Naive thymus-derived CD8-positive, alpha-beta T cell (primary cell): ENCODE results near the gene INPP5K. TPM values are rescaled to one million over a fixed set of nuclear protein-coding genes. Genes with fewer than 3 reads are reported as not detected.

ENCODE experiments used
- ATAC-seq, 2 donors: fragments of 150-1000 bp; cut with Tn5 transposase in 1 of 2; sonication (Bioruptor Pico), chemical (Tn5 transposase) in 1 of 2; 1 replicate in 1 of 2; 2 replicates in 1 of 2; pipeline ENCODE4 v1.10.0; 2021; ENCODE audit warnings: mild to moderate bottlenecking in 2 of 2, moderate library complexity in 2 of 2
- POLR2A ChIA-PET: fragments of 350-600 bp; sonication (Branson Sonifier 250); formaldehyde crosslinking; loops from one replicate; lab custom pipeline; 2021; ENCODE audit warnings: antibody characterized with exemption; lab: Charles Lee
- DNase-seq, 10 donors: peaks; one replicate each; pipeline versions ENCODE4 v3.0.0 to v3.0.0-alpha.2; 2020 to 2022
- H3K27ac Mint-ChIP-seq, 10 donors: one replicate each; pipeline ENCODE4 v1.8.0; 2020 to 2022; ENCODE audit warnings: mild to moderate bottlenecking in 10 of 10, mixed read lengths in 10 of 10, moderate library complexity in 4 of 10, inconsistent platforms in 1 of 10
- H3K27me3 Mint-ChIP-seq, 5 donors: one replicate each; pipeline ENCODE4 v1.8.0; 2021 to 2022; ENCODE audit warnings: mixed read lengths in 5 of 5
- H3K36me3 Mint-ChIP-seq, 3 donors: one replicate each; pipeline ENCODE4 v1.8.0; 2020 to 2022; ENCODE audit warnings: mixed read lengths in 3 of 3, mild to moderate bottlenecking in 2 of 3, inconsistent platforms in 1 of 3
- H3K4me1 Mint-ChIP-seq, 4 donors: one replicate each; pipeline ENCODE4 v1.8.0; 2021 to 2022; ENCODE audit warnings: mixed read lengths in 4 of 4
- H3K4me3 Mint-ChIP-seq, 10 donors: one replicate each; pipeline ENCODE4 v1.8.0; 2020 to 2022; ENCODE audit warnings: mild to moderate bottlenecking in 10 of 10, mixed read lengths in 10 of 10, moderate library complexity in 6 of 10, inconsistent platforms in 1 of 10
- H3K9me3 Mint-ChIP-seq, 9 donors: one replicate each; pipeline ENCODE4 v1.8.0; 2020 to 2022; ENCODE audit warnings: mixed read lengths in 9 of 9, mild to moderate bottlenecking in 3 of 9, inconsistent platforms in 1 of 9, moderate library complexity in 1 of 9
- polyA plus RNA-seq, 3 donors: library from polyadenylated mRNA; unstranded; fragments of 300-500 nt; fragmentation: Illumina TruSeq; gene quantifications; one replicate each; pipeline ENCODE4 v1.2.3, GENCODE V29; 2021
- total RNA-seq, 8 experiments: library from RNA in 2 of 8; stranded (reverse) in 2 of 8; gene quantifications; one replicate each; pipeline ENCODE4 v1.2.3 and lab custom pipeline; 2021 to 2026

INPP5K gene
- total and polyA plus RNA-seq, 5 experiments from 2014 or later: 62.0 to 93.8 (median 75.4) TPM

DNA sequence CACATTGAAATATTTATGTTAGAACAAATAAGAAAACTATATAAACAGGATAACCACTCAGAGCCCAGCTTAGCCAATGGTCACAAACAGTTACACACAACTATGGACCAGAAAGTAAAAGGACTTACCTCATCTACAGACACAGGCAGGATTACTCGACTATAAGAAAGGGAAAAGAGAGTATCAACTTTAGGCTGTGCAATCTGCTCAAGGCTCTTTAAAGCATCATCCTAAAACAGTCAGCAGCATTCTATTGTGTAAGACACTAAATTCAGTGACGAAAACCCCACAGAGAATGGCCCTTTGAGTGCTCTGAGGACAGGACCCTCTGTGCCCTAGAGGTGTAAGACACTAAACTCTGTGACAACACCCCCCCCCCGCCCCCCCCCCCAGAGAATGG, 42.0 kb upstream of the INPP5K start:
- no peaks in the 10 kb centered on the region for H3K9me3 Mint-ChIP-seq
- H3K36me3 Mint-ChIP-seq: peaks cover 0 to 20% (median 3%) of the 10 kb centered on the region in 3 donors
- no peaks in the 10 kb centered on the region for H3K27me3 Mint-ChIP-seq
- peak overlapping the region in 1 of 10 donors; percentile 43 for H3K27ac Mint-ChIP-seq
- ATAC-seq: no peak
- DNase-seq: no peak
- peaks cover 18 to 62% (median 33%) of the 10 kb centered on the region in 4 donors for H3K4me1 Mint-ChIP-seq
- no peak overlapping the region for H3K4me3 Mint-ChIP-seq
- POLR2A ChIA-PET: interaction anchor here (0.5 kb wide), 2 partner anchors 75 to 313 kb away, joined by 3 read pairs; no protein-coding TSS in a partner anchor

DNA sequence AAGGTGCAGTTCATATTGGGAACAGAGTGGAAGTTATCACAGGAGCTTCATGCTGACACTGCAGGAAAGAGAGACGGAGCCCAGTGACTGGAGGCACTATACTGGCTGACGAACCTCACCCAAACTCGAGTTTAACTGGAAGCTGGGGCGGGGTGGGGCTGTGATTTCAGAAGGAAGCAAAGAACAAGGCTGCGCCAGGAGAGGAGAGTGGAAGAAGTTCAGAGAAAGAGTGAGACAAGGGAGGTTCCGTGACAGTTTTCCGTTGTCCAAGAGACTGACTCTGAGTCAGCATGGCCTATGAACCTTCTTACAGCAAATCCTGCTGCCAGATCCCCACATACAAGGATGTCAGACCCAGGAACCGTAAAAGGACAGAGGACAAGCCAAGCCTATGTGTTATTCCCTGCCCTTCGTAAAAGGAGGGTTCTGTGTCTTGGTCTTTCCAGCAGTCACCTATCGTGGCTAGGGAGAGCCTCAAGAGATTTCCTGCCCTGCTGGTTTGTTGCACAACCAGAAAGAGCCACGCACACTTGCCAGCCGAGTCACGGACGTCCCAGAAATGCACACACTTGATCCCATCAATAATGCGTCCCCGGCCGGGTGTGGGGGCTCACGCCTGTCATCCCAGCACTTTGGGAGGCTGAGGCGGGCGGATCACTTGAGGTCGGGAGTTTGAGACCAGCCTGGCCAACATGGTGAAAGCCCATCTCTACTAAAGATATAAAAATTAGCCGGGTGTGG, 41.1 kb upstream of the INPP5K start:
- peaks cover 0 to 27% (median 3%) of the 10 kb centered on the region in 3 donors for H3K36me3 Mint-ChIP-seq

DNA sequence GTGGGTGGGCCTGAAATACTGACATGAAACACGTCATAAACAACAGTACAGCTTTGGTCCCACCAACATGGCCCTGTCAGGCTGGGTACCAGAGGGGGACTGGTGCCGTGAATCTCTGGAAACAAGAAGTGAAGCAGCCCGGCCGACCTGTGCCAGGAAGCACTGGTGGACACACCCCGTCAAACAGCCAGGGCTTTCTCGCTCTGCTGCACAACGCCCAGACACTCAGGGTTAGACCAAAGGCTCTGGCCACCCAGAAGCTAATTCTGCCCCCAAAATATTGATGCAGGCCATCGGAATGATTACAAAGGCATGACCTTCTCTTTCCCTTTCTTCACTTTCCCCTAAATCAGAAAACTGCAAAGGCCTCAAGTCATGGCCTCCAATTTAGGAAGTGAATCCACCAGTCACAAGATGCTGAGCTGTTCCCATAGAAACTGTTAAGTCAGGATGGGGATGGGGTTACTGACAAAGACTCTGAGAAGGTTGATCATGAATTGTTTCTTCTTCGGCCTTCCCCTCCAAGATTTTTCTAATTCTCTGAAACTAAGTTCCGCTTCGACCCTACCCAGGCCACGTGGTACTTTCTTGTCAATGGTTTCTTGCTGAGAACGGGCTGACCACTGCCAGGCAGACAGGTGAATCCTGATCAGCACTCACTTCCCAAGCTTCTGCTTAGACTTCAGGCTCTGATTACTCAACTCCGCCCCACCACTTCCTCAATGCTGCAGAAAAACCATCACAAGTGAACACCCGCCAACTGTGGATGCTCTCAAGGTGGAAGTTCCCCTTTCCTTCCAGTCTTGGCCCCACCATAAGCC, 39.4 kb upstream of the INPP5K start:
- Mint-ChIP-seq H3K4me1 (peaks cover 11 to 49% (median 23%) of the 10 kb centered on the region in 4 donors), H3K27me3 (no peaks in the 10 kb centered on the region), H3K27ac (peak overlapping the region in 1 of 10 donors; percentile 72), H3K36me3 (peaks cover 0 to 42% (median 12%) of the 10 kb centered on the region in 3 donors), H3K9me3 (no peaks in the 10 kb centered on the region), H3K4me3 (peak overlapping the region in 1 of 10 donors; percentile 50)
- POLR2A ChIA-PET: no interaction called here
- ATAC-seq (no peak), DNase-seq (no peak)

More for the DNA sequence above, 41.1 kb upstream of the INPP5K start:
- ATAC-seq: no peak
- H3K27me3 Mint-ChIP-seq: no peaks in the 10 kb centered on the region
- no peak overlapping the region for H3K4me3 Mint-ChIP-seq
- H3K4me1 Mint-ChIP-seq: peaks cover 18 to 58% (median 33%) of the 10 kb centered on the region in 4 donors
- H3K27ac Mint-ChIP-seq: peak overlapping the region in 2 of 10 donors; percentile 2 to 17
- POLR2A ChIA-PET: interaction anchor here (0.5 to 0.6 kb wide), 3 partner anchors 186 to 464 kb away, joined by 3 to 4 read pairs (median 4); no protein-coding TSS in a partner anchor
- no peak for DNase-seq
- no peaks in the 10 kb centered on the region for H3K9me3 Mint-ChIP-seq

DNA sequence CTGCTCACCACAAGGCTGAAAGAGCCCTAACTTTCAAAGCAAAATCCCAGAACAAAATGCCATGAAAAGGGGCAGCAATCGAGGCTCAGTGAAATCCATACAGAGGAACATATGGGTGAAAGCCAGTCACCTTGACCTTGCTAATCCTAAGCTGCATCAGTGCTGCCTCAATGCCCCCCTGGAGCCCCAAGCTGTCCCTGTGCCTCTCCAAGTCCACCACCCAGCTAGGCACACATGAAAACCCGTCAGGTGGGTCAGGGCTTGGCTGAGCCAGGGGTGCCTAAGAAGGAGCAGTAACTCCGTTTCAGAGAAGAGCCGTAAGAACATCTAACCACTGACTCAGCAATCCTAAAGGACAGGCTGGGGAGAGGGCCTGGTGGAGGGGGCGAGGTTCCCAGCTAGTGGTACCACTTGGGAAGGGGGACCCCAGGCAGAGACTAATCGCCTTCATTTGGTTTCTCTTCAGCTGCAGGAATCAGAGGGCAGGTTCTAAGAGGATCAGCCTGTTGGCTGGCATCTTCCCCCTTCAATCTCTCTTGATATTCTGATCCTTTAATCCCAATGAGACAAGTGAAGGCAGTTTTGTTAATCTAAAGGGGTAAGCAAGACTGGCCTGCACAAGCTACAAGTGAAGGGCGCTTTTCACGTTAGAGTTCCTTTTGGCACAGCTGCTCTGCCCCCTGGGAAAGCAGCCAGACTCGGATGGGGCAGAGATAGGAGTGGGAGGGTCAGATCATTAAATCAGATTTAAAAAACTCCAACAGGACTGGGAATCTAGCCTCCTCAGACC, 38.5 kb upstream of the INPP5K start:
- ATAC-seq (no peak), DNase-seq (no peak)
- Mint-ChIP-seq H3K4me1 (peaks cover 11 to 43% (median 18%) of the 10 kb centered on the region in 4 donors), H3K36me3 (peaks cover 3 to 51% (median 19%) of the 10 kb centered on the region in 3 donors), H3K9me3 (no peaks in the 10 kb centered on the region), H3K4me3 (no peak overlapping the region), H3K27me3 (no peaks in the 10 kb centered on the region), H3K27ac (no peak overlapping the region)
- POLR2A ChIA-PET: interaction anchor here (0.7 kb wide), 1 partner anchor 99 kb away, joined by 3 read pairs; no protein-coding TSS in a partner anchor

DNA sequence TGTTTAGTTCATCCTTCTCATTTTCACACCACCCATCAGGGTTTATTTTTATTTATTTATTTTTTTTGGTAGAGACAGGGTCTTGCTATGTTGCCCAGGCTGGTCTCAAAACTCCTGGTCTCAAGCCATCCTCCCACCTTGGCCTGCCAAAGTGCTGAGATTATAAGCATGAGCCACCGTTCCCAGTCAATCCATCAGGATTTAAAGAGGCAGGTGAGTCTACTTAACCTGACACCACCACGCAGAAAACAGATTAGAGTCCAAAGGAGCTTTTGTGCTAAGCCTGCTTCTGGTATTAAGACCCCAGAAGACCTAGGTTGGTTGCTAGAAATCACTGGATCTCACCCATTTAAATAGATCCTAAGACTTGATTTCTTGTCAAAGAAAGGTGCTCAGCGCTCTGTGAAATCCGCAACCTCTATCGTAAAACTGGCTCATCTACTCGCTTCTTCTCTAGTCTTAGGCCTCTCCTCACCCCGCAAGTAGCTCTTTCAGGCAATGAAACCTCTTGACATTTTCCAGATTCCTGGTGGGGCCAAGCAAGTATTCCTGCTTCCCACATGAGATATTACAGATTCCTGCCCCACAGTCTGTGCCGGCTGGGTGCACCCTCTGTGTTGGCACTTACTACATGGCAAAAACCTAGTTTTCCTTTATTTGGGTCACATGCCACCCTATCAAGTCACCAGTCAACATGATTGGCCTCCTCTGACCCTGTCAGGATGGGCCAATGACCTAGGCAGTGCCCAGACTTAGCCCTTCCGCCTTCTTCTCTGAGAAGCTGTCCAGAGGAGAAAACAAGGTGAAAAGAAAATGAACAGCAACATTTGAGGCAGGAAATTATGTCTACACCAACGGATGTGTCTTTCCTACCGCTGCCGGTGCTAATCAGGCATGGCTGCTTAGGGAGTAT, 37.2 kb upstream of the INPP5K start:
- no peak for DNase-seq
- Mint-ChIP-seq H3K27ac (peak overlapping the region in 2 of 10 donors; percentile 4 to 82), H3K27me3 (no peaks in the 10 kb centered on the region), H3K36me3 (peaks cover 3 to 63% (median 22%) of the 10 kb centered on the region in 3 donors), H3K9me3 (no peaks in the 10 kb centered on the region), H3K4me1 (peaks cover 5 to 31% (median 14%) of the 10 kb centered on the region in 4 donors), H3K4me3 (no peak overlapping the region)
- ATAC-seq: no peak
- POLR2A ChIA-PET: no interaction called here

DNA sequence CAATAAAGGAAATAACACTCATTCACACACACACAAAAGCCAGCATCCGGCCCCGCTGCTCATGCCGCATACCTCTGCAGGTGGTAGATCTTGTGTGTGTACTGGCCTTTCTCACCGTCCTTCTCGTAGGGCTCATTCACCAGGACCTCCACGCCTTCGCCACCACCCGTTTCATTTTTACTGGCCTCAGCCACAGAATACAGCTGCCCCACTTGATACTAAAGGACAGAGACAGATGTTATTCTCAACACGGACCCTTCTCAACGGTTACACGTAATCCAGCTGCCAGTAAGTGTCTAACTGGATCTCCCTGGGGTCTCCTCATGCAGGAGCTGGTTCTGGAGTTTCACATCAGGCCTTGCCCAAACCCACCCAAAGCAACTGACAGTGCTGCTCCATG, 36.5 kb upstream of the INPP5K start:
- Mint-ChIP-seq H3K36me3 (peaks cover 3 to 70% (median 27%) of the 10 kb centered on the region in 3 donors), H3K27me3 (no peaks in the 10 kb centered on the region), H3K4me1 (peaks cover 5 to 27% (median 12%) of the 10 kb centered on the region in 4 donors), H3K27ac (peak overlapping the region in 1 of 10 donors; percentile 82), H3K4me3 (no peak overlapping the region), H3K9me3 (no peaks in the 10 kb centered on the region)
- ATAC-seq: no peak
- POLR2A ChIA-PET: no interaction called here
- DNase-seq: no peak

DNA sequence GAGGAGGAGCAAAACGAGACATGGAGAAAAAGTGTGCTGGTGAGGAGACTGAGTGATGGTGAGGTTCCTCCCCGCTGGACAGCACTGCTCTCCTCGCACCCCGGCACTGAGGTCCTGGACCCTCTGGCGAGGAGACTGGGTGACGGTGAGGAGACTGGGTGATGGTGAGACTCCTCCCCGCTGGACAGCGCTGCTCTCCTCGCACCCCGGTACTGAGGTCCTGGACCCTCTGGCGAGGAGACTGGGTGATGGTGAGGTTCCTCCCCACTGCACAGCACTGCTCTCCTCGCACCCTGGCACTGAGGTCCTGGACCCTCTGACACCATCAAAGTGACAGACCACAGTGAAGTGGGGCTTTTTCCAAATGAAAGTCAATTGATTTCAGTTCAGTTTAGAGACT, 35.3 kb upstream of the INPP5K start:
- POLR2A ChIA-PET: no interaction called here
- Mint-ChIP-seq H3K9me3 (no peaks in the 10 kb centered on the region), H3K4me1 (peaks cover 5 to 21% (median 9%) of the 10 kb centered on the region in 4 donors), H3K27me3 (no peaks in the 10 kb centered on the region), H3K27ac (no peak overlapping the region), H3K4me3 (no peak overlapping the region), H3K36me3 (peaks cover 3 to 74% (median 24%) of the 10 kb centered on the region in 3 donors)
- DNase-seq (no peak), ATAC-seq (no peak)

DNA sequence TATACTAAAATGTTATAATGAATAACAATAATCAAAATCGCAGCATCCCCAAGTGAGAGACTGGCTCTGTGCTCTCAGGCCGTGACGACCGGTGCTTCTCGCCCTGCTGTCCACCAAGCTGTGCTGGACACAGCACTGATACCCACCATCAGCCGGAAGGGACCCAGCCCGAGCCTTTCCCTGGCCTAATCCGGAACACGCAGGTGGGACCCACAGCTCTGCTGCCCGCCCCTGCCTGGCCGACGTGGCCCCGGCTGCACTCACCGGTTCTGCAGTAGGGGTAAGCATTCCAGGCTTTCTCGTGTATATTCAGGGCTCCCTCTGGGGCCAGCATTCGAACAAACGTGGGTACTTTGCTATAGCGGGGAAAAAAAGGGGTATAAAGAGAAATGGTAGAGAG, 31.6 kb upstream of the INPP5K start:
- H3K36me3 Mint-ChIP-seq: peaks cover 3 to 81% (median 28%) of the 10 kb centered on the region in 3 donors
- H3K4me1 Mint-ChIP-seq: peaks cover 0 to 5% (median 0%) of the 10 kb centered on the region in 4 donors
- ATAC-seq (no peak), DNase-seq (no peak)
- H3K4me3 Mint-ChIP-seq: no peak overlapping the region
- no peaks in the 10 kb centered on the region for H3K27me3 Mint-ChIP-seq
- POLR2A ChIA-PET: interaction anchor here (0.6 kb wide), 1 partner anchor 425 kb away, joined by 4 read pairs; no protein-coding TSS in a partner anchor
- no peak overlapping the region for H3K27ac Mint-ChIP-seq
- no peaks in the 10 kb centered on the region for H3K9me3 Mint-ChIP-seq

DNA sequence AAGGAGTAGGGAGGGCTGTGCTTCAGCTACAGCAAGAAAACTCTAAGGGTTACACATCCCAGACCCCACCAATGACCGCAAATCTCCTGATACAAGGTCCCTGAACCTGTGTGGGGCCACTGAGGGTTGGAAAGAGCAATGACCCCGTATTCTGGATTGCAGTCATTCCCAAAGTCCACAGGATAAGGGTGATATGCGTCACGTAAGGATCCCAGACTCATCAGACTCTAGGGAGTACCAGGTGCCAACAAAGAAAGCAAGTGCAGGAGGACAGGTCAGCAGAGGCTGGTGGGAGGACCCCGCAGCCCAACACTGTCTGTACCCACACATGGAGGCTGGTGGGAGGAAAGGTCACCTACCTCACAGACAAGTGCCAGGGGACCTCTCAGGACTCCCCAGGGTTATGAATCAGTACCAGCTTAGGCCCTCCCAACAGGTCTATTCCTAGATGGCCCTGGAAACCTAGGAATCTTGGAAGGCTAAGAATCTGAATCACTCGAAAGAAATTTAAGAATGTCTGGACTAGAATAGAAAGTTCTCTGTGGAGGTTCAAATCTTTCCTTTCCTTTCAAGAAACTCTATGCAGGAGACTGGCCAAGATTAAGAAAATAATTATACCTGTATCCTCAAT, 30.0 kb upstream of the INPP5K start:
- Mint-ChIP-seq H3K36me3 (peaks cover 3 to 81% (median 21%) of the 10 kb centered on the region in 3 donors), H3K27ac (peak overlapping the region in 1 of 10 donors; percentile 75), H3K4me1 (peaks cover 0 to 5% (median 0%) of the 10 kb centered on the region in 4 donors), H3K9me3 (no peaks in the 10 kb centered on the region), H3K4me3 (no peak overlapping the region), H3K27me3 (no peaks in the 10 kb centered on the region)
- POLR2A ChIA-PET: no interaction called here
- ATAC-seq (no peak), DNase-seq (no peak)

DNA sequence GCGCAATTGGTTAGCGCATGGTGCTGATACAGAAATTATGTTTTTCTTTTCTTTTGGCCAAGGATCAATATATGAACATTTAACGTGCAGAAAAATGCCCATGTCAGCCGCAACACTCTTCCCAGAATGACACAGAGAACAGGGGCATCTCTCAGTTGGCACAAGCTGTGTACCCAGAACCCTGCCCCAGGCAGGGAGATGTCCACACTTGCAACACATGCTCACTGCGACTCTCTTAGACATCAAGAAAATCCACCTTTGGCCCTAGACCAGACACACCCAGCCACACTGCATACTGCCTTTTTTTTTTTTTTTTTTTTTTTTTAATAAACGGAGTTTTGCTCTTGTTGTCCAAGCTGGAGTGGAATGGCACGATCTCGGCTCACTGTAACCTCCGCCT, 29.2 kb upstream of the INPP5K start:
- DNase-seq (no peak), ATAC-seq (no peak)
- H3K27me3 Mint-ChIP-seq: no peaks in the 10 kb centered on the region
- POLR2A ChIA-PET: no interaction called here
- peaks cover 0 to 2% (median 0%) of the 10 kb centered on the region in 4 donors for H3K4me1 Mint-ChIP-seq
- peaks cover 3 to 81% (median 16%) of the 10 kb centered on the region in 3 donors for H3K36me3 Mint-ChIP-seq
- H3K4me3 Mint-ChIP-seq: no peak overlapping the region
- H3K27ac Mint-ChIP-seq: peak overlapping the region in 1 of 10 donors; percentile 58
- no peaks in the 10 kb centered on the region for H3K9me3 Mint-ChIP-seq

DNA sequence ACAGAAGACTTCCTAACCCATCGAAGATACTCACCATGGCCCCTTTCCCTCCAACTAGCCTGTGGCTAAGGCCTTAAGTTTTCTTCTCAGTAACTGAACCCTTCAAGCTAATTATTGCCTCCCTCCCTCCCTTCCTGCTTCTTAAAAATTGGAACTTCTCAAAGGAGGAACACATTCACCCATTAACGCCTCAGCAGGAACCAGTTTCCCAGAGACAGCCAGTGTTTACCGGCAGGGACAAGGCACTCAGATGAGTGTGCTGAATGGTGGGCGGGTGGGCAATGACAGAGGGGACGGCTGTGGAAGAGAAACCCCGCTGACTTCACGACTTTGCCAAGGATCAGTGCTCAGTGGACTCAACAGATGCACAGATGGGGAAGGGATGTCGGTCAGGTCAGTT, 25.9 kb upstream of the INPP5K start:
- H3K4me3 Mint-ChIP-seq: no peak overlapping the region
- no peaks in the 10 kb centered on the region for H3K9me3 Mint-ChIP-seq
- H3K4me1 Mint-ChIP-seq: no peaks in the 10 kb centered on the region
- no peak overlapping the region for H3K27ac Mint-ChIP-seq
- H3K27me3 Mint-ChIP-seq: no peaks in the 10 kb centered on the region
- POLR2A ChIA-PET: no interaction called here
- DNase-seq (no peak), ATAC-seq (no peak)
- peaks cover 0 to 81% (median 9%) of the 10 kb centered on the region in 3 donors for H3K36me3 Mint-ChIP-seq
